GM10266 (cell line): ENCODE measurements around the gene KHSRP.

Experiments
- DNase-seq: peaks from one replicate; pipeline ENCODE4 v3.0.0; 2012; ENCODE audit errors: extremely low spot score
- TF ChIP-seq, protein P1 (sequence below): IDR thresholded peaks from 2 replicates; pipeline ENCODE4 v1.5.1; 2012; ENCODE audit warnings: mild to moderate bottlenecking, low read depth; ENCODE audit not compliant: control insufficient read depth, insufficient read depth; ENCODE audit errors: missing control alignments

Gene KHSRP, protein sequence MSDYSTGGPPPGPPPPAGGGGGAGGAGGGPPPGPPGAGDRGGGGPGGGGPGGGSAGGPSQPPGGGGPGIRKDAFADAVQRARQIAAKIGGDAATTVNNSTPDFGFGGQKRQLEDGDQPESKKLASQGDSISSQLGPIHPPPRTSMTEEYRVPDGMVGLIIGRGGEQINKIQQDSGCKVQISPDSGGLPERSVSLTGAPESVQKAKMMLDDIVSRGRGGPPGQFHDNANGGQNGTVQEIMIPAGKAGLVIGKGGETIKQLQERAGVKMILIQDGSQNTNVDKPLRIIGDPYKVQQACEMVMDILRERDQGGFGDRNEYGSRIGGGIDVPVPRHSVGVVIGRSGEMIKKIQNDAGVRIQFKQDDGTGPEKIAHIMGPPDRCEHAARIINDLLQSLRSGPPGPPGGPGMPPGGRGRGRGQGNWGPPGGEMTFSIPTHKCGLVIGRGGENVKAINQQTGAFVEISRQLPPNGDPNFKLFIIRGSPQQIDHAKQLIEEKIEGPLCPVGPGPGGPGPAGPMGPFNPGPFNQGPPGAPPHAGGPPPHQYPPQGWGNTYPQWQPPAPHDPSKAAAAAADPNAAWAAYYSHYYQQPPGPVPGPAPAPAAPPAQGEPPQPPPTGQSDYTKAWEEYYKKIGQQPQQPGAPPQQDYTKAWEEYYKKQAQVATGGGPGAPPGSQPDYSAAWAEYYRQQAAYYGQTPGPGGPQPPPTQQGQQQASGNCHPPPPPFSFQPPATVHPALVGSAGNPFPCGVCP

DNA sequence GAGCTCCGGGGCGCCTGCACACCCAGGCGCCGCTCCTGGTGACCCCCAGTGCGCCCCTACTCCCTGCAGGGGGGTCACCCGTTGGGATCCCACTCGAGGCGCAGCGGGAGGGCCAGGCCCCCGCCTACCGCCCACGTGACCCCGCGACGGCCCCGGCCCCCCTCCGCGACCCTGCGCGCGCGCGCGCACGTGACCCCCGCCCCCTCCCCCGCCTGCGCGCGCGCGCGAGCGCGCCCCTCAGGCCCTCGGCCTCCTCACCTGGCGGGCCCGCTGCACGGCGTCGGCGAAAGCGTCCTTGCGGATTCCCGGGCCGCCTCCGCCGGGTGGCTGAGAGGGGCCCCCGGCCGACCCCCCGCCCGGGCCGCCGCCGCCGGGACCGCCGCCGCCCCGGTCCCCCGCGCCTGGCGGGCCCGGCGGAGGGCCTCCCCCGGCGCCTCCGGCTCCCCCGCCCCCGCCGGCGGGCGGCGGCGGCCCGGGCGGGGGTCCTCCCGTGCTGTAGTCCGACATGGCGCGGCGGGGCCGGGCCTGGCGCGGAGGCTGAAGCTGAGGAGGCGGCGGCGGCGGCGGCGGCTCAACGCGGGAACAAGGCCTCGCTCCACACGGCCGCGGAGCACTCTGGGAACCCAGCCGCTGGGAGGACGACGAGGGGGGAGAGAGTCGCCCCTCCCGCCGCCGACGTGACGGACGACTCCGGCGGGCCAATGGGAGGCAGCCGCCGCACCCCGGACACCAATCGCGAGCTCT lies at the start of gene KHSRP:
KHSRP (minus strand) TSS at position 617 of the 744 bp plus-strand sequence; CDS start at position 507, 110 bp downstream.
- TF ChIP-seq, protein P1, sequence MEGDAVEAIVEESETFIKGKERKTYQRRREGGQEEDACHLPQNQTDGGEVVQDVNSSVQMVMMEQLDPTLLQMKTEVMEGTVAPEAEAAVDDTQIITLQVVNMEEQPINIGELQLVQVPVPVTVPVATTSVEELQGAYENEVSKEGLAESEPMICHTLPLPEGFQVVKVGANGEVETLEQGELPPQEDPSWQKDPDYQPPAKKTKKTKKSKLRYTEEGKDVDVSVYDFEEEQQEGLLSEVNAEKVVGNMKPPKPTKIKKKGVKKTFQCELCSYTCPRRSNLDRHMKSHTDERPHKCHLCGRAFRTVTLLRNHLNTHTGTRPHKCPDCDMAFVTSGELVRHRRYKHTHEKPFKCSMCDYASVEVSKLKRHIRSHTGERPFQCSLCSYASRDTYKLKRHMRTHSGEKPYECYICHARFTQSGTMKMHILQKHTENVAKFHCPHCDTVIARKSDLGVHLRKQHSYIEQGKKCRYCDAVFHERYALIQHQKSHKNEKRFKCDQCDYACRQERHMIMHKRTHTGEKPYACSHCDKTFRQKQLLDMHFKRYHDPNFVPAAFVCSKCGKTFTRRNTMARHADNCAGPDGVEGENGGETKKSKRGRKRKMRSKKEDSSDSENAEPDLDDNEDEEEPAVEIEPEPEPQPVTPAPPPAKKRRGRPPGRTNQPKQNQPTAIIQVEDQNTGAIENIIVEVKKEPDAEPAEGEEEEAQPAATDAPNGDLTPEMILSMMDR = no peak
- no peak for DNase-seq

DNA sequence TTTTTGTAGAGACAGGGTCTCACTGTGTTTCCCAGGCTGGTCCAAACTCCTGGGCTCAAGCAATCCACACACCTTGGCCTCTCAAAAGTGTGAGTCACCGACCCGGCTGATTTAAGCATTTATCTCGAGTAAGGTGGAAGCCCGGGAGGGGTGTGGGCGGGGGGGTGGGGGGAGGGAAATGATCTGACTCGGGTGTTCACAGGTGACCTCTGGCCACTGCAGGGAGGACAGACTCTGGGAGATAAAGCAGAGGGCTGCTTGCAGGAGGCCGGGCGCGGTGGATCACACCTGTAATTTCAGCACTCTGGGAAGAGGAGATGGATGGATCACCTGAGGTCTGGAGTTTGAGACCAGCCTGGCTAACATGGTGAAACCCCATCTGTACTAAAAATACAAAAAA lies 49.0 kb upstream of the KHSRP start:
- TF ChIP-seq, protein P1 = no peak
- no peak for DNase-seq

DNA sequence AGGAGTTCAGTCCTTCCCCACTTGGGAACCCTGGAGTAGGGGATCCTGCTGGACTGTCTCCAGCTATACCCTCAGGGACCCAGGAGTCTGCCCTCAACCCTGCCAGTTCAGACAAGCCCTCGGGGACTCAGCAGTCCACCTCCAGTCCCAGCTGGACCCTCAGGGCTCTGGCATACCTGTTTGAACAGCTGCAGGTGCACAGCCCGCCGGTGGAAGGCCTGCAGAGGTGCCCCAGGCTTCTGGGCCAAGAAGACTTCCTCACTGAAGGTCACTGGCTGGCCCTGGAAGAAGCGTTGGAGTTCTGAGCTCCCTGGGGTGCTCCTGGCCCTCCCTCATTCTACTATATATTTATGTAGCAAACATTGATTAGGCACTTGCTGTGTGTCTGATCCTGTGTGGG lies 48.1 kb upstream of the KHSRP start:
- TF ChIP-seq, protein P1 = no peak
- DNase-seq = no peak

DNA sequence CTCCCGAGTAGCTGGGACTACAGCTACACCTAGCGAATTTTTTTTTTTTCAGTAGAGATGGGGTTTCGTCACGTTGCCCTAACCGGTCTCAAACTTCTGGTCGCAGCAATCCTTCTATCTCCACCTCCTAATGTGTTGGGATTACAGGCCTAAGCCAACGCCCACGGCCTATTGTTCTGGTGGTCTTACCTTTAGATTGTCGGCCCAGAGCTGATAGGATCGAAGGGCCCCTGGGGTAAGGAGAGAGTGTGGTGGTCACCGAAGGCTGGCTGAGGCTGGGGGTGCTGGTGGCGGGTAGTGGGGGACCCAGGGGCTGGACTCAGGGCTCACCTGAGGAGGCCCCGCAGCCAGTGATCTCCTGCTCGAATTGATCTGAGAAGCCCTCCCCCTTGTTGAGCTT lies 46.5 kb upstream of the KHSRP start:
- no peak for DNase-seq
- TF ChIP-seq, protein P1 = no peak

DNA sequence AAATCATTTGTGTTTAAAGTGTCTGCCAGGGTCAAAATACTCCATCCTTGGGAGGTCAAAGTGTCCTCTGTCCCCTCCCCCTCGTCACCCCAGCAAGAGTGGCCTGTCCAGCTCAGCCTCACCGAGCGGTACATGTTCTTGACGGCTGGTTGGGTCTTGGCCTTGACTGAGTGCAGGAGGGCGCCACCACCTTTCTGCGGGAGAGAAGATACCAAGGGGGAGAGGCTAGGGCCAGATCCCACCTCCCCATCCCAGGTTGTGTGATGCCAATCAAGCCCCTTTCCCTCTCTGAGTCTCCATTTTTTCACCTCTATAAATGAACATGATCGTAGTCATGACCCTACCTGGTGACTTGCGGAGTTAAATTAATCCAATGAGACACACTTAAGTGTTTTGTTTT lies 45.6 kb upstream of the KHSRP start:
- no peak for DNase-seq

DNA sequence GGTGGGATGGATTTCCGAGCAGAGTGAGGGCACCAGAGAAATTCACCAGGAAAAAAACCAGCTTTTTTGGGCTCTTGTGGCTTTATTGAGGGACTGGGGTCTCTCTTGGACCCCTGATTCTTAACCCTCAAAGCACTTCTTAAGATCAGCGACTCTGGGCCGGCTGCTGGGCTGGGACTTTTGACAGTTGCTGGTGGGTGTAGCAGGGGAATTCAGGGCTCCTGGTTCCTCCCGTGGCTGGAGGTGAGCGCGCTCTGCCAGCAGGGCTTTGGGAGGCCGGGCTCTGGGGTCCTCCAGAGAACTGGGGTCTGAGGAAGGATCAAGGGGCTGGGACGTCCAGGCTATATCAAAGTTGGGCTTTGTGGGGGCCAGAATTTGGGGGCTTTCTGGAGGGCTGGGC lies 42.8 kb upstream of the KHSRP start:
- TF ChIP-seq, protein P1 = no peak
- peak; percentile 47 for DNase-seq

More for the DNA sequence above, 45.6 kb upstream of the KHSRP start:
- TF ChIP-seq, protein P1 = no peak
